ENCODE data around the gene CFAP77.

DNA sequence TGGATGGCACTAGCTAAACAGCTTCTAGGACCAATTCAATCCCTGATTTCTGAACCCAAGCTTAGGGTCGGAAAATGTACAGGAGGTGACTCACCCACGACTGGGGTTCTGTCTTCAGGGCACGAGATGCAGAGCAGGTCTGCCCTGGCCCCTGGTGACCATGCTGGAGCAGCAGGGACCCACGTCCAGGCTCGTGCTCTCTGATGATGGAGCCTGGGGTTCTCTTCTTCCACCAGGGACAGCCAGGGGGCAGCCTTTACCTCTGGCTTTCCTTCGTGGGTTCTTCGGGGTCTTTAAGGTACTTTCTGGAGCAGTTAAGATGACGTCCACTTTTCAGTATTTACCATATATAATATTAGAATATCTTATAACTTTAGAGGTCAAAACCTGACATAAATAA lies 2.1 kb downstream of the CFAP77 start:
- TF ChIP-seq, protein P1, sequence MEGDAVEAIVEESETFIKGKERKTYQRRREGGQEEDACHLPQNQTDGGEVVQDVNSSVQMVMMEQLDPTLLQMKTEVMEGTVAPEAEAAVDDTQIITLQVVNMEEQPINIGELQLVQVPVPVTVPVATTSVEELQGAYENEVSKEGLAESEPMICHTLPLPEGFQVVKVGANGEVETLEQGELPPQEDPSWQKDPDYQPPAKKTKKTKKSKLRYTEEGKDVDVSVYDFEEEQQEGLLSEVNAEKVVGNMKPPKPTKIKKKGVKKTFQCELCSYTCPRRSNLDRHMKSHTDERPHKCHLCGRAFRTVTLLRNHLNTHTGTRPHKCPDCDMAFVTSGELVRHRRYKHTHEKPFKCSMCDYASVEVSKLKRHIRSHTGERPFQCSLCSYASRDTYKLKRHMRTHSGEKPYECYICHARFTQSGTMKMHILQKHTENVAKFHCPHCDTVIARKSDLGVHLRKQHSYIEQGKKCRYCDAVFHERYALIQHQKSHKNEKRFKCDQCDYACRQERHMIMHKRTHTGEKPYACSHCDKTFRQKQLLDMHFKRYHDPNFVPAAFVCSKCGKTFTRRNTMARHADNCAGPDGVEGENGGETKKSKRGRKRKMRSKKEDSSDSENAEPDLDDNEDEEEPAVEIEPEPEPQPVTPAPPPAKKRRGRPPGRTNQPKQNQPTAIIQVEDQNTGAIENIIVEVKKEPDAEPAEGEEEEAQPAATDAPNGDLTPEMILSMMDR (IDR thresholded peaks at IDR 0.05) = no peak
- no peak for TF ChIP-seq POLR2A (IDR thresholded peaks at IDR 0.05)

Measured in sigmoid colon (tissue), 3 donors.